ENCODE measurements around the gene BUB3. TPM values are rescaled to one million over a fixed set of nuclear protein-coding genes. Genes with fewer than 3 reads are reported as not detected.

The BUB3 gene
- polyA plus RNA-seq, 1 donor (not counting 4 experiments of a cell fraction or from before 2014, with no cell fraction given) = 162 TPM

DNA sequence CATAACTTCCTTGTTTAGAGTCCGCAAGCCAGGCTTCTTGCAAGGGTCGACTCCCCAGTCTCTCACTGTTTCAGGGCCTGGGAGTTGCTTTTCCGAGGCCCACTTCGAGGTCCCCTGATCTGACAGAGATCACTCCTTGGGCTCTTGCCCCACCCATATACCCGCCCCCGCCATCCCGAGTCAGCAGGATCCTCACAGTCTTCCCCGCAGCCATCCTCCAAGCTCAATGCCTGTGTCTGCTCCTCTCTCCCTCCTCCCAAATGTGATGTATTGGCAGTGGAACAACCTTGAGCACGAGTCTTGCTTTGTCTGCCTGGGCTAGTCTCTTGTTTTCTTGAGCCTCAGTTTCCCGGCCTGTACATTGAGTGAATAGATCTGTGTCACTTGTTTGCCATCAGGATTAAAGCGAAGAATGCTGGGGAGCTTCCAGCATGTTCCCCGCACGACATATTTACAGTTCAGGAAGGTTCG, 8.6 kb upstream of the BUB3 start:
- Histone ChIP-seq H3K9me3 (ENCODE audit: control insufficient read depth, low read depth, low read length) (no peaks in the 10 kb centered on the region), H3K4me1 (ENCODE audit: control insufficient read depth, extremely low read depth, insufficient read depth, low read length) (peaks cover 5% of the 10 kb centered on the region), H2AFZ (ENCODE audit: control insufficient read depth, low read length) (no peak overlapping the region), H3K9ac (ENCODE audit: control insufficient read depth, extremely low read depth, insufficient read depth, low read length) (no peak overlapping the region), H3K4me2 (ENCODE audit: control insufficient read depth, extremely low read depth, insufficient read depth, low read depth, low read length) (no peak overlapping the region), H3K4me3 (ENCODE audit: control insufficient read depth in 2 of 3, extremely low read depth in 1 of 3, insufficient read depth in 2 of 3, low read depth in 1 of 3, low read length in 3 of 3) (no peak overlapping the region), H3K36me3 (ENCODE audit: control insufficient read depth in 2 of 2, extremely low read depth in 1 of 2, insufficient read depth in 2 of 2, low read length in 2 of 2) (no peaks in the 10 kb centered on the region), H3K27me3 (ENCODE audit: control insufficient read depth, extremely low read depth, insufficient read depth, low read length) (peaks cover 100% of the 10 kb centered on the region), H3K27ac (ENCODE audit: control insufficient read depth, insufficient read depth, low read length) (no peak overlapping the region), H4K20me1 (ENCODE audit: control insufficient read depth, extremely low read depth, insufficient read depth, low read length) (peaks cover 7% of the 10 kb centered on the region), H3K9me1 (ENCODE audit: control insufficient read depth, extremely low read depth, insufficient read depth, low read length) (no peaks in the 10 kb centered on the region), H3K79me2 (ENCODE audit: control insufficient read depth, insufficient read depth, low read length) (no peaks in the 10 kb centered on the region)
- dilution Hi-C loops (cut with MboI; ENCODE audit: extremely low pct_ligation_motif_present, low sequenced_read_pairs) = no loop called here
- FAIRE-seq (no peak), DNase-seq (ENCODE audit: low read depth, low spot score) (no peak)
- peak; percentile 87 for TF ChIP-seq EZH2 (IDR thresholded peaks at IDR 0.05; ENCODE audit: low read length)
- TF ChIP-seq, protein P1, sequence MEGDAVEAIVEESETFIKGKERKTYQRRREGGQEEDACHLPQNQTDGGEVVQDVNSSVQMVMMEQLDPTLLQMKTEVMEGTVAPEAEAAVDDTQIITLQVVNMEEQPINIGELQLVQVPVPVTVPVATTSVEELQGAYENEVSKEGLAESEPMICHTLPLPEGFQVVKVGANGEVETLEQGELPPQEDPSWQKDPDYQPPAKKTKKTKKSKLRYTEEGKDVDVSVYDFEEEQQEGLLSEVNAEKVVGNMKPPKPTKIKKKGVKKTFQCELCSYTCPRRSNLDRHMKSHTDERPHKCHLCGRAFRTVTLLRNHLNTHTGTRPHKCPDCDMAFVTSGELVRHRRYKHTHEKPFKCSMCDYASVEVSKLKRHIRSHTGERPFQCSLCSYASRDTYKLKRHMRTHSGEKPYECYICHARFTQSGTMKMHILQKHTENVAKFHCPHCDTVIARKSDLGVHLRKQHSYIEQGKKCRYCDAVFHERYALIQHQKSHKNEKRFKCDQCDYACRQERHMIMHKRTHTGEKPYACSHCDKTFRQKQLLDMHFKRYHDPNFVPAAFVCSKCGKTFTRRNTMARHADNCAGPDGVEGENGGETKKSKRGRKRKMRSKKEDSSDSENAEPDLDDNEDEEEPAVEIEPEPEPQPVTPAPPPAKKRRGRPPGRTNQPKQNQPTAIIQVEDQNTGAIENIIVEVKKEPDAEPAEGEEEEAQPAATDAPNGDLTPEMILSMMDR (optimal IDR thresholded peaks at IDR 0.05 in 1 of 3, IDR thresholded peaks at IDR 0.05 in 1 of 3, conservative IDR thresholded peaks at IDR 0.05 in 1 of 3; ENCODE audit: extremely low read depth in 1 of 3, insufficient read depth in 2 of 3, low read length in 3 of 3) = no peak

DNA sequence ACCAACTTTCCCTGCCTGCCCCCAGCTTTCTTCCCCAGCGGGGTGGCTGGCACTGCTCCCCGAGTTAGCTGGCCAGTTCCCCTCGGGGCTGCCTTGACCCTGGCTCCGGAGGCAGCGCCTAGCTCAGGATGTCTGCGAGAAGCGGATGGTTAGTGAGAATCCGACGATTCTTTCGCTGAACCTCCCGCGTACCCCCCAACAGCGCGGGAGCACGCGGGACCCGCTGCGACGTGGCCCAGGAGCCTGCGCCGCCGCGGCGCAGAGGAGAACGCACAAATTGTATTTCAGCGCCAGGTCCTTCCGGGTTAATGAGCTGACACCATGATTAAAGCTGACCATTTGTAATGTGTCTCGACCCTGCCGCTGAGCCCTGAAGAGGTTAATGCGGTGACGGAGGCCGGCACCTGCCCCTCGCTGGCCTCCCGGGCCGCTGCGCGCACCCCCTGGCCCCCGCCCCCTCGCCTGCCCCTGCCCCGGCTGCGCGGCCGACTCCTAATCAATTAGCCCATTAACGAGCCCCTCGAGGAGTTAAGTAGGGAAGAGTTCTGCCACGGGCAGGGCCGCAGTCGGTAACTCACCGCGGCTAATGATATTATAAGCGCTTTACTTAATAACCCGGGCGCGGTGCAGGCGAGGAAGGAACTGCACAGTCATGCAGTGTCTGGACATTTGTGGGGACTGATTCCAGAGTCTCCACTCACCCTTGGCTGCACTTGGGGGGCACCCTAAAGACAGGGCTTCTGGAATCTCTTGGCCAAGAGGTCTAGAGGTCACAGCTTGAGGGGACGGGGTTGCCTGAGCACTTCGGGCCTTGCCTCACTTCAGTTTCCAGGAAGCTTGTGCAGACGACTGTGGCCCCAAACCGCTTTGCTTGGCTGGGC, 7.9 kb upstream of the BUB3 start:
- dilution Hi-C loops (cut with MboI; ENCODE audit: extremely low pct_ligation_motif_present, low sequenced_read_pairs) = no loop called here
- peaks cover 100% of the 10 kb centered on the region for H3K27me3 ChIP-seq (ENCODE audit: control insufficient read depth, extremely low read depth, insufficient read depth, low read length)
- TF ChIP-seq EZH2 (IDR thresholded peaks at IDR 0.05; ENCODE audit: low read length) = peak; percentile 27
- TF ChIP-seq, protein P1 (optimal IDR thresholded peaks at IDR 0.05 in 1 of 3, IDR thresholded peaks at IDR 0.05 in 1 of 3, conservative IDR thresholded peaks at IDR 0.05 in 1 of 3; ENCODE audit: extremely low read depth in 1 of 3, insufficient read depth in 2 of 3, low read length in 3 of 3) = no peak
- FAIRE-seq (no peak), DNase-seq (ENCODE audit: low read depth, low spot score) (no peak)
- no peak overlapping the region for H3K27ac ChIP-seq (ENCODE audit: control insufficient read depth, insufficient read depth, low read length)
- no peaks in the 10 kb centered on the region for H3K9me1 ChIP-seq (ENCODE audit: control insufficient read depth, extremely low read depth, insufficient read depth, low read length)
- H4K20me1 ChIP-seq (ENCODE audit: control insufficient read depth, extremely low read depth, insufficient read depth, low read length) = peaks cover 7% of the 10 kb centered on the region
- H3K4me1 ChIP-seq (ENCODE audit: control insufficient read depth, extremely low read depth, insufficient read depth, low read length) = peaks cover 9% of the 10 kb centered on the region
- no peak overlapping the region for H3K4me3 ChIP-seq (ENCODE audit: control insufficient read depth in 2 of 3, extremely low read depth in 1 of 3, insufficient read depth in 2 of 3, low read depth in 1 of 3, low read length in 3 of 3)
- H3K36me3 ChIP-seq (ENCODE audit: control insufficient read depth in 2 of 2, extremely low read depth in 1 of 2, insufficient read depth in 2 of 2, low read length in 2 of 2) = no peaks in the 10 kb centered on the region
- H3K9ac ChIP-seq (ENCODE audit: control insufficient read depth, extremely low read depth, insufficient read depth, low read length) = no peak overlapping the region
- no peaks in the 10 kb centered on the region for H3K9me3 ChIP-seq (ENCODE audit: control insufficient read depth, low read depth, low read length)
- no peak overlapping the region for H3K4me2 ChIP-seq (ENCODE audit: control insufficient read depth, extremely low read depth, insufficient read depth, low read depth, low read length)
- H2AFZ ChIP-seq (ENCODE audit: control insufficient read depth, low read length) = no peak overlapping the region
- H3K79me2 ChIP-seq (ENCODE audit: control insufficient read depth, insufficient read depth, low read length) = no peaks in the 10 kb centered on the region

All from keratinocyte (primary cell).